Upper lobe of left lung (tissue), 6 donors: ENCODE measurements around the gene SDR39U1. TPM values are rescaled to one million over a fixed set of nuclear protein-coding genes. Genes with fewer than 3 reads are reported as not detected.

Experiments used
- ATAC-seq, 2 donors: fragments of 200-7000 bp; cut with Tn5 transposase; one replicate each; pipeline ENCODE4 v1.9.1; 2022; ENCODE audit warnings: mild to moderate bottlenecking in 2 of 2, moderate library complexity in 2 of 2; ENCODE audit not compliant: low FRiP score in 2 of 2
- DNase-seq, 2 donors: peaks; one replicate each; pipeline ENCODE4 v3.0.0-alpha.2; 2019 to 2020
- H3K27ac ChIP-seq, 4 donors: fragments of 200-600 bp; sonication (generic); one replicate each; pipeline ENCODE4 v1.5.1; 2016 to 2019
- H3K27me3 ChIP-seq, 4 donors: fragments of 200-600 bp; sonication (generic); one replicate each; pipeline ENCODE4 v1.5.1; 2017 to 2019
- H3K36me3 ChIP-seq, 4 donors: fragments of 200-600 bp; sonication (generic); one replicate each; pipeline ENCODE4 v1.5.1; 2016 to 2019
- H3K4me1 ChIP-seq, 4 donors: fragments of 200-600 bp; sonication (generic); one replicate each; pipeline ENCODE4 v1.5.1; 2018 to 2019
- H3K4me3 ChIP-seq, 4 donors: fragments of 200-600 bp; sonication (generic); one replicate each; pipeline ENCODE4 v1.5.1; 2017 to 2019; ENCODE audit warnings: mild to moderate bottlenecking in 2 of 4, moderate library complexity in 1 of 4
- H3K9me3 ChIP-seq, 4 donors: fragments of 200-600 bp; sonication (generic); one replicate each; pipeline ENCODE4 v1.5.1; 2018 to 2019
- EP300 ChIP-seq, 4 donors: sonication (generic); formaldehyde crosslinking; IDR thresholded peaks; one replicate each; pipeline ENCODE4 v1.5.1; 2017; ENCODE audit warnings: antibody characterized with exemption in 4 of 4, control low read depth in 2 of 4
- POLR2A ChIP-seq, 4 donors: fragments of 450-650 bp; IDR thresholded peaks; one replicate each; pipeline ENCODE4 v1.5.1; 2016 to 2017; ENCODE audit warnings: antibody characterized with exemption in 4 of 4, mild to moderate bottlenecking in 2 of 4
- POLR2AphosphoS5 ChIP-seq, 2 donors: sonication (generic); formaldehyde crosslinking; IDR thresholded peaks; one replicate each; pipeline ENCODE4 v1.5.1; 2017; ENCODE audit warnings: antibody characterized with exemption in 2 of 2
- WGBS, 2 donors: methylation state at CpG; one replicate each; pipeline ENCODE4 v1.1.5; 2017 to 2018; 5-methylcytosine and 5-hydroxymethylcytosine counted together
- total RNA-seq, 6 donors: library from RNA; depleted of rRNA in 4 of 6; stranded (reverse); fragments of >200 nt in 4 of 6; gene quantifications; one replicate each; pipeline versions ENCODE4 v1.1.0 to v1.2.1, GENCODE V29; 2016 to 2021
- TF ChIP-seq, protein P1 (sequence below), 6 experiments: fragments of 450-650 bp in 4 of 6; fragments of 200-600 bp in 2 of 6; sonication (generic) in 2 of 6; IDR thresholded peaks; one replicate each; pipeline ENCODE4 v1.5.1; 2016 to 2019; ENCODE audit warnings: antibody characterized with exemption in 6 of 6
- donor health status: DM: no; HTN: no; CAD: no; lungs with moderate emphysema.
- donor health status: DM: no; HTN: yes; CAD: no; lungs with severe emphysema.

SDR39U1 gene
- total RNA-seq, 6 donors from 2014 or later = 34.9 to 88.0 (median 52.6) TPM

DNA sequence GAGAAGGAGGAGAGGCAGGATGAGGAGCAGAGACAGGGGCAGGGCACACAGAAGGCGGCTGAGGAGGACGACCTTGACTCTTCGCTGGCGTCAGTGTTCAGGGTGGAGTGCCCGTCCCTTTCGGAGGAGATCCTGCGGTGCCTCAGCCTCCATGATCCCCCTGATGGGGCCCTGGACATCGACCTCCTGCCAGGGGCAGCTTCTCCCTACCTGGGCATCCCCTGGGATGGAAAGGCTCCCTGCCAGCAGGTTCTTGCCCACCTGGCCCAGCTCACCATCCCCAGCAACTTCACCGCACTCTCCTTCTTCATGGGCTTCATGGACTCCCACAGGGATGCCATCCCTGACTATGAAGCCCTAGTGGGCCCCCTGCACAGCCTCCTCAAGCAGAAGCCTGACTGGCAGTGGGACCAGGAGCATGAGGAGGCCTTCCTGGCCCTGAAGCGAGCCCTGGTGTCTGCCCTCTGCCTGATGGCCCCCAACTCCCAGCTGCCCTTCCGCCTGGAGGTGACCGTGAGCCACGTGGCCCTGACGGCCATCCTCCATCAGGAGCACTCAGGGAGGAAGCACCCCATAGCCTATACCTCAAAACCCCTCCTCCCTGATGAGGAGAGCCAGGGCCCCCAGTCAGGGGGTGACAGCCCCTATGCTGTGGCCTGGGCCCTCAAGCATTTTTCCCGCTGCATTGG lies 27.7 kb downstream of the SDR39U1 start:
- peaks cover 2 to 10% (median 5%) of the 10 kb centered on the region in 4 donors for H3K4me1 ChIP-seq
- H3K27ac ChIP-seq = no peak overlapping the region
- no peak overlapping the region for H3K4me3 ChIP-seq
- ATAC-seq (no peak), DNase-seq (peak; percentile 18 to 44)
- no peaks in the 10 kb centered on the region for H3K9me3 ChIP-seq
- H3K36me3 ChIP-seq = peaks cover 0 to 47% (median 20%) of the 10 kb centered on the region in 4 donors
- H3K27me3 ChIP-seq = no peaks in the 10 kb centered on the region
- 85 to 95% methylated on average over 11 to 15 of the region's 15 CpGs for WGBS, 2 donors
- TF ChIP-seq EP300 (IDR thresholded peaks at IDR 0.05) = no peak
- no peak for TF ChIP-seq POLR2A (IDR thresholded peaks at IDR 0.05)
- no peak for TF ChIP-seq POLR2AphosphoS5 (IDR thresholded peaks at IDR 0.05)
- TF ChIP-seq, protein P1, sequence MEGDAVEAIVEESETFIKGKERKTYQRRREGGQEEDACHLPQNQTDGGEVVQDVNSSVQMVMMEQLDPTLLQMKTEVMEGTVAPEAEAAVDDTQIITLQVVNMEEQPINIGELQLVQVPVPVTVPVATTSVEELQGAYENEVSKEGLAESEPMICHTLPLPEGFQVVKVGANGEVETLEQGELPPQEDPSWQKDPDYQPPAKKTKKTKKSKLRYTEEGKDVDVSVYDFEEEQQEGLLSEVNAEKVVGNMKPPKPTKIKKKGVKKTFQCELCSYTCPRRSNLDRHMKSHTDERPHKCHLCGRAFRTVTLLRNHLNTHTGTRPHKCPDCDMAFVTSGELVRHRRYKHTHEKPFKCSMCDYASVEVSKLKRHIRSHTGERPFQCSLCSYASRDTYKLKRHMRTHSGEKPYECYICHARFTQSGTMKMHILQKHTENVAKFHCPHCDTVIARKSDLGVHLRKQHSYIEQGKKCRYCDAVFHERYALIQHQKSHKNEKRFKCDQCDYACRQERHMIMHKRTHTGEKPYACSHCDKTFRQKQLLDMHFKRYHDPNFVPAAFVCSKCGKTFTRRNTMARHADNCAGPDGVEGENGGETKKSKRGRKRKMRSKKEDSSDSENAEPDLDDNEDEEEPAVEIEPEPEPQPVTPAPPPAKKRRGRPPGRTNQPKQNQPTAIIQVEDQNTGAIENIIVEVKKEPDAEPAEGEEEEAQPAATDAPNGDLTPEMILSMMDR (IDR thresholded peaks at IDR 0.05) = no peak

DNA sequence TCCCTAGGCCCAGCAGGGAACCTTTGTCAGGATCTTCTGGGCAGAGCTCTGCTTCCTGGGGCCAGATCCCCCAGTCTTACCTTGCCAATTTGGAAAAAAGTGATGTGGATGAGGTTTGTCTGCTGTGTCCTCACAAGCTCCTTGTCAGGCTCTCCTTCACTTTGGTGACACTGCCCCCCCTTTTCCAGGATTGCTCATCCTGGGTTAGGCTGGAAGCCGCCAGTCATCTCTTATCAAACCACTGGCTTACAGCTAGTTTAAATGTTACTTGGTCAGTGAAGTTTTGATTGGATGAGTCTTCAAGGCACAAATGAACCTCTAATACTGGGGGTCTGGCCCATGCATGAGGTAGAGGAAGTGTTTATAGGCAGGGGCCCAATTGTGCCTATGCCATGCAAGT lies 28.5 kb downstream of the SDR39U1 start:
- Histone ChIP-seq H3K4me3 (no peak overlapping the region), H3K36me3 (peaks cover 0 to 55% (median 21%) of the 10 kb centered on the region in 4 donors), H3K27ac (no peak overlapping the region), H3K4me1 (peaks cover 2 to 10% (median 5%) of the 10 kb centered on the region in 4 donors), H3K9me3 (no peaks in the 10 kb centered on the region), H3K27me3 (no peaks in the 10 kb centered on the region)
- DNase-seq = no peak
- TF ChIP-seq POLR2A (IDR thresholded peaks at IDR 0.05) = no peak
- TF ChIP-seq POLR2AphosphoS5 (IDR thresholded peaks at IDR 0.05) = no peak
- no peak for TF ChIP-seq EP300 (IDR thresholded peaks at IDR 0.05)
- TF ChIP-seq, protein P1 (IDR thresholded peaks at IDR 0.05) = no peak
- ATAC-seq = no peak
- 93 to 100% methylated on average over 1 of the region's 1 CpG for WGBS, 2 donors

DNA sequence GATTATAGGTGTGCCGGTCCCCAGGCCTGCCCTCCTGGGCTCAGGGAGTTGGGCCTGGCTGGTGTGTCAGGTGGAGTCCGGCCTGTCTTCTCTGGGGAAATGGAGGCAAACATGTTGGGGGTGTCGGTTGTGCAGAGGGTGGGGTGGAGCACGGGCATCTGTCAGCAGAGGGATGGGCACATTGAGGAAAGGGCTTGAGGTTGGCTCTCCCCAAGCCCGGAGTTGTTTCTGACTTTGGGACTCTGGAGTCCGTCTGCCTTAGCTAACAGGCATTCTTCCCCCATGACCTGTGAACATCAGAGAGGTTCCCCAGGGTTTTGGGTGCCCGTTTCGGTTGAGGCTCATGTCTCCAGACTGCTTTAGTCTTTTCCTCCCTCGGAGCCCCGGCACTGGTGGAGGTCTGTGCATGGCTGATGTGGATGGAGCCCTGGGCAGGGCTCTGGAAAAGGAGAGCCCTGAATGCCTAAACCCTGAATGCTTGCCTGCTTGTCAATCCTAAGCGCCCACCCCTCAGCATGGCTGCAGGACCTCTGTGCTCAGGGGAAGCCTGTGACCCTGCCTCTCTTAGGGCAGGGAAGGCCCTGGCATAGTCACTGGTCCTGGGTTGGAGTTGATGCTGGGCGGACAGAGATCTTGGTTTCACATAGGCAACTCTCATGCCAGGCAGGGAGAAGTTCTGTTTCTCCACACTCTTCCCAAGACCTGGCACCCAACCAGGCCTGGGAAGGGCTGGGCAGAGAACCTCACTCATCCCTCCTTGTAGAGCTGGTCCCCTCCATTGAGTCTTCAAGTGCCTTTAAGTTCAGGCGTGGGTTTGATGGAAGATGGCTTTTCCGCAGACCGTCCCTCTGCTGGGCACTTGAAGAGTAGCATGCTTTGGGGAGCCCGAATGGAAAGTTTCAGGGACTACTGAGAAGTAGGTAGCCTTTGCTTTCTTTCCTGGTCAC lies 30.9 kb downstream of the SDR39U1 start:
- 64 to 68% methylated on average over 10 to 16 of the region's 16 CpGs for WGBS, 2 donors
- peaks cover 0 to 69% (median 25%) of the 10 kb centered on the region in 4 donors for H3K36me3 ChIP-seq
- no peaks in the 10 kb centered on the region for H3K4me1 ChIP-seq

DNA sequence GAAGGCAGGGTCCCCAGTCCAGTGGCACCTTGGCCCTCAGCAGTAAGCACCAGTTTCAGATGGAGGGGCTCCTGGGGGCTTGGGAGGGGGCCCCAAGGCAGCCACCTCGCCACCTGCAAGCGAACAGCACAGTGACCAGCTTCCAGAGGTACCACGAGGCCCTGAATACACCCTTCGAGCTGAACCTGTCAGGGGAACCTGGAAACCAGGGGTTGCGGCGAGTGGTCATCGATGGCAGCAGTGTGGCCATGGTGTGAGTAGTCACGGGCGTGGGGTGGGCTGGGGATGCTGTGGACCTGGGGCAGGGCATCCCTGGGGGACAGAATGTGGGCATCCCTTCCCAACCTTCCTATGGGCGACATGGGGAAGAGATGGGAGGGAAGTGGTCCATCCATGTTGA lies 32.6 kb downstream of the SDR39U1 start:
- WGBS, 2 donors = 88 to 89% methylated on average over 10 of the region's 10 CpGs
- DNase-seq (peak; percentile 10 to 46), ATAC-seq (no peak)
- Histone ChIP-seq H3K9me3 (no peaks in the 10 kb centered on the region), H3K27me3 (no peaks in the 10 kb centered on the region), H3K4me1 (no peaks in the 10 kb centered on the region), H3K4me3 (no peak overlapping the region), H3K27ac (no peak overlapping the region), H3K36me3 (peaks cover 0 to 60% (median 20%) of the 10 kb centered on the region in 4 donors)
- TF ChIP-seq POLR2A (IDR thresholded peaks at IDR 0.05) (no peak), POLR2AphosphoS5 (IDR thresholded peaks at IDR 0.05) (no peak), EP300 (IDR thresholded peaks at IDR 0.05) (no peak)
- TF ChIP-seq, protein P1 (IDR thresholded peaks at IDR 0.05) = no peak

More for the DNA sequence above, 30.9 kb downstream of the SDR39U1 start:
- Histone ChIP-seq H3K27ac (no peak overlapping the region), H3K9me3 (no peaks in the 10 kb centered on the region), H3K4me3 (no peak overlapping the region), H3K27me3 (no peaks in the 10 kb centered on the region)
- ATAC-seq = peak in 1 of 2 donors; percentile 74
- no peak for TF ChIP-seq POLR2AphosphoS5 (IDR thresholded peaks at IDR 0.05)
- TF ChIP-seq, protein P1 (IDR thresholded peaks at IDR 0.05) = peak; percentile 61 to 77 (median 66)
- peak in 1 of 2 donors; percentile 49 for DNase-seq
